COLO668 (cell line): ENCODE results near the gene ZNF692.
"Not testable (repeated sequence)": the region's sequence is repeated elsewhere in the genome, so short reads cannot be mapped to it uniquely, and the experiment has no call there.

Source experiments
- DNase-seq: peaks from one replicate; lab custom pipeline; 2025; ENCODE audit not compliant: unreplicated experiment; lab: John Stamatoyannopoulos, UW

The ZNF692 gene

GRCh38 chr1:248849637-248850036 lies 9.2 kb downstream of the ZNF692 start:
- no peak for DNase-seq

- DNase-seq, result no peak
Observed at GRCh38 chr1:248849152-248849551, 9.7 kb downstream of the ZNF692 start.

DNA sequence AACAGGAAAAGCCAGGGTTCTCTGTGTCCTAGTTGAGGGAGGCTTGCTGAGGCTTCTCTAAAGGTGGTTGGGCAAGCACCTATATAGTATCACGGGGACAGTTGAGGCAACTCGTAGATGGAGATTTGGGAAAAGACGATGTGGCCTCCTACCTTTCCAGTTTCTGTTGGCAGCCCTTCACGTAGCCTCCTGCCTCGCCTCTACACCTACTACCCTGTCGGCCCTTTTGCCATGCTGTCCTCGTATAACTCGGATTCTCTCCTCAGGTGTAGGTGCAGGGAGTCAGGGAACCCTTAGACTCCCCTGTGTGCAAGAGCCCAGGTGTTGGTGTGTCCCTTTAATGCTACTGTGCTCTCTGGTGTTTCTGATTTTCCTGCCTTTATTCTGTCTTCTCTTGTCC lies 10.3 kb downstream of the ZNF692 start:
- DNase-seq, result no peak

DNA sequence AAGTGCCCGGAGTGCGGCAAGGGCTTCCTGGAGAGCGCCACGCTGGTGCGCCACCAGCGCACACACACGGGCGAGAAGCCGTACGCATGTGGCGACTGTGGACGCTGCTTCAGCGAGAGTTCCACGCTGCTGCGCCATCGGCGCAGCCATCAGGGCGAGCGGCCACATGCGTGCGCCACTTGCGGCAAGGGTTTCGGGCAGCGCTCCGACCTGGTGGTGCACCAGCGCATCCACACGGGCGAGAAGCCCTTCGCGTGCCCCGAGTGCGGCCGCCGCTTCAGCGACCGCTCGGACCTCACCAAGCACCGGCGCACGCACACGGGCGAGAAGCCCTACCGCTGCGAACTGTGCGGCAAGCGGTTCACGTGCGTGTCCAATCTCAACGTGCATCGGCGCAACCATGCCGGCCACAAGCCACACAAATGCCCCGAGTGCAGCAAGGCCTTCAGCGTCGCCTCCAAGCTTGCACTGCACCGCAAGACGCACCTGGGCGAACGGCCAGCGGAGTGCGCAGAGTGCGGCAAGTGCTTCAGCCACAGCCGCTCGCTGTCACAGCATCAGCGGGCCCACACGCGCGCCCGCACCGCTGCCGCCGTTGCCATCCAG lies 10.8 kb downstream of the ZNF692 start:
- DNase-seq, result no peak

DNA sequence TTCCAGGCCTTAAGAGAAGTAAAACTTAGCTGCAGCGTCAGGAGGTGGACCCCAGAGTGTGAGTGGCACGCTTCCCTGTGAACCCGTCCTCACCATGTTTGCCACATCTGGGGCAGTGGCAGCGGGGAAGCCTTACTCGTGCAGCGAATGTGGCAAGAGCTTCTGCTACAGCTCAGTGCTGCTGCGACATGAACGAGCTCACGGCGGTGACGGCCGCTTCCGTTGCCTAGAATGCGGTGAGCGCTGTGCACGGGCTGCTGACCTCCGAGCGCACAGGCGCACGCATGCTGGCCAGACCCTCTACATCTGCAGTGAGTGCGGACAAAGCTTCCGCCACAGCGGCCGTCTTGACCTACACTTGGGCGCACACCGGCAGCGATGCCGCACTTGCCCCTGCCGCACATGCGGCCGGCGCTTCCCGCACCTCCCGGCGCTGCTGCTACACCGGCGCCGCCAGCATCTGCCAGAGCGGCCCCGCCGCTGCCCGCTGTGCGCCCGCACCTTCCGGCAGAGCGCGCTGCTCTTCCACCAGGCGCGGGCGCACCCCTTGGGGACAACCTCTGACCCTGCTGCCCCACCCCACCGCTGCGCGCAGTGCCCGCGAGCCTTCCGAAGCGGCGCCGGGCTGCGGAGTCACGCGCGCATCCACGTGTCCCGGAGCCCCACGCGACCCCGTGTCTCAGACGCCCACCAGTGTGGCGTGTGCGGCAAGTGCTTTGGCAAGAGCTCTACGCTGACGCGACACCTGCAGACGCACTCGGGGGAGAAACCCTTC lies 11.5 kb downstream of the ZNF692 start:
- DNase-seq, result no peak

DNA sequence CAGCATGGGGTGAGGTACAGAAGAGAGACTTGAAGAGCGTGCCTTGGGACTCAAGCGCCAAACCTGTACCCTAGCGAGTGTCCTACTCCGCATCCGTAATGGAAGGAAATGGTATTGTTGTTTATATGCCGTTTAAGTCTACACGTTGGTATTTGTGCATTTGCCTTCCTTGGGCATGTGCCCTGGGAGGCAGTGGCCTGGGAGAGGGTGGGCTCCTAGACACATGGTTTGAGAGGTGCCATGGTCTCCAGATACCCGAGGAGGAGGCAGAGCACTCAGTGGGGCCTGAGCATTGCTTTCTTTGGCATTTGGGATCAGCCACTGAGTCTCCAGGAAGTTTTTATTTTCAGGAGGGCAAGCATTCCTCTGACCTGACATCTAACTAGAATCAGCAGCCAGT lies 14.4 kb downstream of the ZNF692 start:
- DNase-seq, result no peak

GRCh38 chr1:248843687-248844086 lies 15.2 kb downstream of the ZNF692 start:
- DNase-seq, result no peak

DNA sequence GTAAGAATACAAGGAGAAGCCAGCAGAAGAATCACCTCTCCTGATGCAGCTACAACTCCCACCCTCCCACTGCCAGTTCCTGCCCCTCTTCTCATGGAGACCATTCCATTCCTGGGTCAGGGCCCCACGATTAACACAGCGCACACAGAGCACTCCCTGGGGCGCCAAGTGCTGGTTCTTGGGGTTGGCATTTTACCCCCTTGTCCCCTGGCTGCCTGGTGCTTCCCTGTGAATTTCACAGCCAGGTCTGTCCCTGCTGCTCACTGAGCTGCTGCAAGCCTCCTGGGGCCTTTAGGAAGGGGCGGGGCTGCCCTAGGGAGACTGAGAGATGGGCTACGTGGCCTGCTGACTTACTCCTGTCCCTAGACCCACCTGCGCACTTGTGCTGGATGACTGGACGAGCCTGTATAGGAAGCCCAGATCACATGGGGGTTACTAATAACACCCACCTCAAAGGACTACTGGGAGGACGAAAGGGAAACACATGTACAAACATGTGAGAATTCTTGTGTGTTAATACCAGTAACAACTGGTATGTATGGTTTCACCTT lies 16.0 kb downstream of the ZNF692 start:
- DNase-seq, result no peak

- DNase-seq, result peak; percentile 15
Observed at GRCh38 chr1:248841702-248842395, 17.0 kb downstream of the ZNF692 start.

GRCh38 chr1:248840946-248841345 lies 17.9 kb downstream of the ZNF692 start:
- no peak for DNase-seq

- DNase-seq, result no peak
Observed at GRCh38 chr1:248839168-248839555, 19.7 kb downstream of the ZNF692 start.

DNA sequence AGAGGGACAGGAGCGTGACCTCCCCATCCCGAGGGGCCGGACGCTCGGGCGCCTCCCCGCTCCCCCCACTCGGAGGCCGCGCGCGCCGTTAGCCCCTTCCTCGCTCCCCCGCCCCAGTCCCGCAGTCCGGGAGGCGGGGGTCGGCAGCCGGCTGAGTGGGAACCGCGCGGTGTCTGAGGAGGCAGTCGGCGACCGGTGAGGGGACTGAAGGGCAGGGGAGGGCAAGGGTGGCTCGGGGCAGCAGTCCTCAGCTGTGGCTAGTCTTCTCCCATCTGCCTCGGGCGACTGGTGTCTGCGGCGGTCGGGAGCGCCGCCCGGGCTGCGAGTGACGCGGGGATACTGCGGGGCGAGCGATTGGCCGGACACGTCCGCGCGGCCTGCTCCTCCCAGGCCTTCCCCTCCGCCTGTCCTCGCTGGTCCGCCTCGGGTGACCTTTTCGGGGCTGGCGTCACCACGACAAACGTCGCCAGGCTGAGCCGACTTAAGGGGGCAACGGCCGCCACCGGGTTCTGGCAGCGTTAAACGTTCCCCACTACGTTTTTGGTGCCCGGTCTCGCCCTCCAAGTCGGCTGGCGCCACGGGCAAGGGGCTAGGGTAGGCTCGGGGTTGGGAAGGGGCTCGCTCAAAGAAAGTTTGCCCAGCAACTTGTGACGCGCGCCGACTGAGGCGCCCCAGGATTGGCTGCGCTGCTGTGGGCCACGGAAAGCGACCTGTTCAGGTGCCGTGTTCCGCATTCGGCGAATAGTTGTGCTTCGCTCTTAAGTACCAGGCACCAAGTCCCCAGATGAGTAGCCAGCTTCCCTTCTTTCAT lies 20.3 kb downstream of the ZNF692 start:
- peak; percentile 93 for DNase-seq

- peak; percentile 99 for DNase-seq
Observed at GRCh38 chr1:248837781-248838356, 21.0 kb downstream of the ZNF692 start, which contains the start of gene ZNF672. TSS of gene ZNF672 (plus strand) at chr1:248838224. CDS start at chr1:248847275, 9,051 bp downstream.

DNA sequence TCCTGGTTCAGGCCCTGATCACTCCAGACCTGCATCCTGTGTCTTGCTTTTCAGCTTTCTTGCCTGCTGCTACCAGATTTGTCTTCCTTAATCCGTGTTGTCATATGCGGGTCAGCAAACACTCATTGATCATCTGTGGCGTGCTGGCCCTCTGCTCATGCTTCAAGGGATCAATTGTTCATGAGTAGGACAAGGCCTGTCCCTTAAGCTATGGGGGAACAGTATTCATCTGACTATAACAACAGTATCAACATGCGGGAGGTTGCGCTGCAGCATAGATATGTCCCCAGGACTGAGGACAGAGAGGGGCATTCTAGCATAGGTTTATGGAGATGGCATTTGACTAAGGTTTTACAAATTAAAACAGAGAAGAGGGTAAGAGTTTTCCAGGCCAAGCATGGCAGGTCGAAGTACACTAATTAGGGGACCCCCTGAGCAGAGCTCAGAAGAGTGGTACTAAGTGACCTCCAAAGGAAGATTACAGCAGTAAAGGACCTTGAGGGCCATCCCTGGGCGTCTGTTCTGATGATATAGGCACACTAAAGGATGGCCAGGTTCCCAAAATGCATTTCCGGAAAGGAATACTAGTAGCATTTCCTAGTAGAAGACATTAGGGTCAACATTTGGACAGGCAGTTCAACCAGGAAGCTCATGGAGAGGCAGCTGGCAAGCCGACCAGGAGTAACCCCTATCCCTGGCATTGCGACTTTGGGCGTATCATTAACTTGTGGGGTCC lies 21.7 kb downstream of the ZNF692 start:
- DNase-seq, result no peak

GRCh38 chr1:248834343-248834940 lies 24.4 kb downstream of the ZNF692 start:
- no peak for DNase-seq

GRCh38 chr1:248831842-248832241 lies 27.0 kb downstream of the ZNF692 start:
- DNase-seq, result no peak

DNA sequence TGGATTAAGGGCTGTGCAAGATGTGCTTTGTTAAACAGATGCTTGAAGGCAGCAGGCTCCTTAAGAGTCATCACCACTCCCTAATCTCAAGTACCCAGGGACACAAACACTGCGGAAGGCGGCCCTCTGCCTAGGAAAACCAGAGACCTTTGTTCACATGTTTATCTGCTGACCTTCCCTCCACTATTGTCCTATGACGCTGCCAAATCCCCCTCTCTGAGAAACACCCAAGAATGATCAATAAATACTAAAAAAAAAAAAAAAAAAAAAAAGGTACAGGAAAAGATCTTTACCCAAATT lies 28.2 kb downstream of the ZNF692 start:
- DNase-seq, result not testable (repeated sequence)

- no peak for DNase-seq
Observed at GRCh38 chr1:248828845-248829244, 30.0 kb downstream of the ZNF692 start.

- DNase-seq, result peak; percentile 95
Observed at GRCh38 chr1:248825909-248826760, 32.8 kb downstream of the ZNF692 start, which contains the start of gene SH3BP5L. TSS of gene SH3BP5L (minus strand) at chr1:248825915. CDS start at chr1:248824935, 980 bp downstream.
